Neural cell (in vitro differentiated cells): ENCODE measurements around the gene RNF149. TPM values are rescaled to one million over a fixed set of nuclear protein-coding genes. Genes with fewer than 3 reads are reported as not detected.

Experiments used
- H2AFZ ChIP-seq: fragments of 200-600, 300-800 bp; sonication (generic), shearing (Covaris generic); 2 replicates; pipeline ENCODE4 v1.6.0; 2014; ENCODE audit warnings: low read depth, mild to moderate bottlenecking, antibody characterized with exemption, low read length, moderate library complexity
- H3F3A ChIP-seq: fragments of 200-600 bp; shearing (Covaris generic); 2 replicates; pipeline ENCODE4 v1.6.1; 2016; ENCODE audit warnings: mild to moderate bottlenecking, moderate library complexity, mixed read lengths, antibody characterized with exemption, low read length; ENCODE audit not compliant: insufficient read depth, poor library complexity, severe bottlenecking
- H3K27ac ChIP-seq: fragments of 200-600, 300-800 bp; sonication (generic), shearing (Covaris generic); 2 replicates; pipeline ENCODE4 v1.5.1; 2014; ENCODE audit warnings: mild to moderate bottlenecking, low read length, moderate library complexity
- H3K27me3 ChIP-seq: fragments of 300-800, 200-600 bp; sonication (generic), shearing (Covaris generic); 2 replicates; pipeline ENCODE4 v1.6.0; 2014; ENCODE audit warnings: mild to moderate bottlenecking, low read depth, low read length, moderate library complexity; ENCODE audit not compliant: insufficient read depth
- H3K36me3 ChIP-seq: fragments of 300-800, 200-600 bp; sonication (generic), shearing (Covaris generic); 2 replicates; pipeline ENCODE4 v1.5.1; 2014; ENCODE audit warnings: mild to moderate bottlenecking, antibody characterized with exemption, low read length, moderate library complexity; ENCODE audit not compliant: insufficient read depth
- H3K4me2 ChIP-seq: fragments of 300-800, 200-600 bp; sonication (generic), shearing (Covaris generic); 2 replicates; pipeline ENCODE4 v1.6.0; 2014; ENCODE audit warnings: mild to moderate bottlenecking, low read length
- H3K4me3 ChIP-seq: fragments of 300-800, 200-600 bp; sonication (generic), shearing (Covaris generic); 2 replicates; pipeline ENCODE4 v1.5.1; 2014; ENCODE audit warnings: mild to moderate bottlenecking, low read length, moderate library complexity
- H3K79me2 ChIP-seq: fragments of 200-600 bp; shearing (Covaris generic); replicated peaks from 2 replicates; pipeline ENCODE4 v1.6.0; 2014; ENCODE audit warnings: mild to moderate bottlenecking, low read length, moderate library complexity; ENCODE audit not compliant: insufficient read depth
- H3K9ac ChIP-seq: fragments of 300-800, 200-600 bp; sonication (generic), shearing (Covaris generic); 2 replicates; pipeline ENCODE4 v1.6.1; 2016; ENCODE audit warnings: mild to moderate bottlenecking, low read length, mixed read lengths
- H3K9me2 ChIP-seq: fragments of 200-600 bp; shearing (Covaris generic); 2 replicates; pipeline ENCODE4 v1.6.1; 2016; ENCODE audit warnings: mild to moderate bottlenecking, low read length, mixed read lengths; ENCODE audit not compliant: insufficient read depth
- H3K9me3 ChIP-seq: fragments of 200-600, 300-800 bp; sonication (generic), shearing (Covaris generic); 2 replicates; pipeline ENCODE4 v1.6.1; 2016; ENCODE audit warnings: mild to moderate bottlenecking, mixed run types, low read length, moderate library complexity, mixed read lengths
- H4K20me1 ChIP-seq: fragments of 200-600 bp; shearing (Covaris generic); 2 replicates; pipeline ENCODE4 v1.6.1; 2016; ENCODE audit warnings: mild to moderate bottlenecking, mixed run types; ENCODE audit not compliant: insufficient read depth
- CTCF ChIP-seq: fragments of 450-650 bp; IDR thresholded peaks from 2 replicates; pipeline ENCODE4 v1.5.1; 2014; ENCODE audit warnings: antibody characterized with exemption, mild to moderate bottlenecking, moderate library complexity; ENCODE audit not compliant: poor library complexity, severe bottlenecking
- EP300 ChIP-seq: fragments of 450-650 bp; conservative IDR thresholded peaks from 2 replicates; pipeline ENCODE4 v1.6.1; 2014; ENCODE audit warnings: antibody characterized with exemption, mild to moderate bottlenecking, moderate library complexity; ENCODE audit not compliant: poor library complexity, severe bottlenecking
- EZH2 ChIP-seq: fragments of 200-600, 300-800 bp; shearing (Covaris generic), sonication (generic); IDR thresholded peaks from 2 replicates; pipeline ENCODE4 v1.6.1; 2014; ENCODE audit warnings: antibody characterized with exemption, low read length, borderline replicate concordance, mild to moderate bottlenecking; ENCODE audit not compliant: insufficient read depth, poor library complexity, severe bottlenecking
- MXI1 ChIP-seq: fragments of 450-650 bp; conservative IDR thresholded peaks from 2 replicates; pipeline ENCODE4 v1.6.1; 2014; ENCODE audit warnings: antibody characterized with exemption, mild to moderate bottlenecking; ENCODE audit not compliant: poor library complexity, severe bottlenecking
- POLR2AphosphoS5 ChIP-seq: IDR thresholded peaks from 2 replicates; pipeline ENCODE4 v1.6.1; 2012
- RAD21 ChIP-seq: fragments of 450-650 bp; conservative IDR thresholded peaks from 2 replicates; pipeline ENCODE4 v1.6.1; 2014; ENCODE audit warnings: antibody characterized with exemption, mild to moderate bottlenecking, moderate library complexity
- SMC3 ChIP-seq: fragments of 450-650 bp; conservative IDR thresholded peaks from 2 replicates; pipeline ENCODE4 v1.6.1; 2014; ENCODE audit warnings: antibody characterized with exemption, mild to moderate bottlenecking, moderate library complexity; ENCODE audit not compliant: poor library complexity
- TAF1 ChIP-seq: IDR thresholded peaks from 2 replicates; pipeline ENCODE4 v1.6.1; 2012; ENCODE audit warnings: low read depth
- polyA plus RNA-seq: library from polyadenylated mRNA; depleted of rRNA; stranded (reverse); fragments of >200 nt; gene quantifications from 2 replicates; pipeline ENCODE4 v1.2.3, GENCODE V29; 2014
- TF ChIP-seq, protein P1 (sequence below): IDR thresholded peaks from 2 replicates; pipeline ENCODE4 v1.6.1; 2012; ENCODE audit warnings: borderline replicate concordance

RNF149 gene
- polyA plus RNA-seq, 1 donor from 2014 or later: 39.7 TPM

DNA sequence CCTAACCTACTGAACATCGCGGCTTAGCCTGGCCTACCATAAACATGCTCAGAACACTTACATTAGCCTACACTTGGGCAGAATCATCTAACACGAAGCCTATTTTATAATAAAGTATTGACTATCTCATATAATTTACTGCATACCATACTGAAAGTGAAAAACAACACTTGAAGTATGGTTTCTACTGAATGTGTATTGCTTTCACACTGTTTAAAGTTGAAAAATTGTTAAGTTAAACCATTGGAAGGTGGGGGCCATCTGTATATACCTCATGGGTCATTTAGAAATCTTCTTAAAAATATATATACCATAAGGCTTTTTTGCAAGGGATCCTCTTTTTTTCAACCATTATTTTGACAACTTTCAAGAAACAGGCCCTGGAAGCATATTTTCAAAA lies 16.5 kb downstream of the RNF149 start:
- Histone ChIP-seq H3K27ac (no peak overlapping the region), H3K27me3 (no peaks in the 10 kb centered on the region), H3K4me3 (no peak overlapping the region), H3K9ac (no peak overlapping the region), H3K4me2 (no peak overlapping the region), H3K36me3 (no peaks in the 10 kb centered on the region), H3K9me2 (no peaks in the 10 kb centered on the region), H2AFZ (no peak overlapping the region), H4K20me1 (no peaks in the 10 kb centered on the region), H3K9me3 (no peaks in the 10 kb centered on the region), H3F3A (no peaks in the 10 kb centered on the region), H3K79me2 (peaks cover 6% of the 10 kb centered on the region)
- TF ChIP-seq CTCF: no peak

- no peak for TF ChIP-seq TAF1
- TF ChIP-seq EZH2: no peak
These were observed 17.8 kb downstream of the RNF149 start for GRCh38 chr2:101290711-101291110.

DNA sequence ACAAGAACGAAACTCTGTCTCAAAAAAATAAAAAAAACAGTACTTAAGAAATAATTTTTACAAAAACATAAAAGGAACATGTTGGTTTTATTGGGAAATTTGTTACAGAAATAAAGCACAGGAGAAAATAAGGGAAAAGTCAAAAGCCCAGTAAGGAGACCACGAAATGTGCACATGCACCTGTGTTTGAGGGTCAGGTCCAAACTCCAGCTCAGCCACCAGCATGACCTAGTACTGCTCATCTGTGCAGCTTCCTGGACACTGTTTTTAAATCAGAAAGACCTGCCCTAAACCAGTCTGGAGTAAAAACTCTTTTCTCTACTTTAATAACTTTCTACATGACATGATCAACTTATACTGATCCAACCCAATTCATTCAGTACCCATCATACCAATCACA lies 21.2 kb downstream of the RNF149 start:
- no peaks in the 10 kb centered on the region for H3K27me3 ChIP-seq
- no peak overlapping the region for H3K9ac ChIP-seq
- H3K4me2 ChIP-seq: no peak overlapping the region
- no peaks in the 10 kb centered on the region for H3K9me3 ChIP-seq
- H3K27ac ChIP-seq: no peak overlapping the region
- no peaks in the 10 kb centered on the region for H3K9me2 ChIP-seq
- H2AFZ ChIP-seq: no peak overlapping the region
- TF ChIP-seq SMC3 (no peak), RAD21 (no peak), EZH2 (no peak), EP300 (no peak), TAF1 (no peak), MXI1 (no peak), POLR2AphosphoS5 (no peak), CTCF (no peak)
- TF ChIP-seq, protein P1, sequence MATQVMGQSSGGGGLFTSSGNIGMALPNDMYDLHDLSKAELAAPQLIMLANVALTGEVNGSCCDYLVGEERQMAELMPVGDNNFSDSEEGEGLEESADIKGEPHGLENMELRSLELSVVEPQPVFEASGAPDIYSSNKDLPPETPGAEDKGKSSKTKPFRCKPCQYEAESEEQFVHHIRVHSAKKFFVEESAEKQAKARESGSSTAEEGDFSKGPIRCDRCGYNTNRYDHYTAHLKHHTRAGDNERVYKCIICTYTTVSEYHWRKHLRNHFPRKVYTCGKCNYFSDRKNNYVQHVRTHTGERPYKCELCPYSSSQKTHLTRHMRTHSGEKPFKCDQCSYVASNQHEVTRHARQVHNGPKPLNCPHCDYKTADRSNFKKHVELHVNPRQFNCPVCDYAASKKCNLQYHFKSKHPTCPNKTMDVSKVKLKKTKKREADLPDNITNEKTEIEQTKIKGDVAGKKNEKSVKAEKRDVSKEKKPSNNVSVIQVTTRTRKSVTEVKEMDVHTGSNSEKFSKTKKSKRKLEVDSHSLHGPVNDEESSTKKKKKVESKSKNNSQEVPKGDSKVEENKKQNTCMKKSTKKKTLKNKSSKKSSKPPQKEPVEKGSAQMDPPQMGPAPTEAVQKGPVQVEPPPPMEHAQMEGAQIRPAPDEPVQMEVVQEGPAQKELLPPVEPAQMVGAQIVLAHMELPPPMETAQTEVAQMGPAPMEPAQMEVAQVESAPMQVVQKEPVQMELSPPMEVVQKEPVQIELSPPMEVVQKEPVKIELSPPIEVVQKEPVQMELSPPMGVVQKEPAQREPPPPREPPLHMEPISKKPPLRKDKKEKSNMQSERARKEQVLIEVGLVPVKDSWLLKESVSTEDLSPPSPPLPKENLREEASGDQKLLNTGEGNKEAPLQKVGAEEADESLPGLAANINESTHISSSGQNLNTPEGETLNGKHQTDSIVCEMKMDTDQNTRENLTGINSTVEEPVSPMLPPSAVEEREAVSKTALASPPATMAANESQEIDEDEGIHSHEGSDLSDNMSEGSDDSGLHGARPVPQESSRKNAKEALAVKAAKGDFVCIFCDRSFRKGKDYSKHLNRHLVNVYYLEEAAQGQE: no peak
- H4K20me1 ChIP-seq: no peaks in the 10 kb centered on the region
- no peaks in the 10 kb centered on the region for H3F3A ChIP-seq
- no peaks in the 10 kb centered on the region for H3K36me3 ChIP-seq
- no peaks in the 10 kb centered on the region for H3K79me2 ChIP-seq
- no peak overlapping the region for H3K4me3 ChIP-seq

More at GRCh38 chr2:101290711-101291110, 17.8 kb downstream of the RNF149 start:
- no peaks in the 10 kb centered on the region for H4K20me1 ChIP-seq
- H3K4me3 ChIP-seq: no peak overlapping the region
- no peaks in the 10 kb centered on the region for H3K36me3 ChIP-seq
- no peaks in the 10 kb centered on the region for H3K79me2 ChIP-seq
- H3K27ac ChIP-seq: no peak overlapping the region
- H3K9me3 ChIP-seq: no peaks in the 10 kb centered on the region
- no peak overlapping the region for H3K4me2 ChIP-seq
- no peak overlapping the region for H2AFZ ChIP-seq
- H3K9me2 ChIP-seq: no peaks in the 10 kb centered on the region
- H3K9ac ChIP-seq: no peak overlapping the region
- H3K27me3 ChIP-seq: no peaks in the 10 kb centered on the region
- H3F3A ChIP-seq: no peaks in the 10 kb centered on the region
